GM19468 (cell line): ENCODE results near the gene PXDN.
"Not testable (repeated sequence)": the region's sequence is repeated elsewhere in the genome, so short reads cannot be mapped to it uniquely, and the experiment has no call there.

Experiments used
- ATAC-seq: cut with Tn5 transposase; IDR thresholded peaks from one replicate; pipeline ENCODE4 v1.9.1; 2021; ENCODE audit warnings: mild to moderate bottlenecking, moderate library complexity, moderate number of reproducible peaks; ENCODE audit not compliant: unreplicated experiment; ENCODE audit errors: extremely low read depth

Gene PXDN, protein sequence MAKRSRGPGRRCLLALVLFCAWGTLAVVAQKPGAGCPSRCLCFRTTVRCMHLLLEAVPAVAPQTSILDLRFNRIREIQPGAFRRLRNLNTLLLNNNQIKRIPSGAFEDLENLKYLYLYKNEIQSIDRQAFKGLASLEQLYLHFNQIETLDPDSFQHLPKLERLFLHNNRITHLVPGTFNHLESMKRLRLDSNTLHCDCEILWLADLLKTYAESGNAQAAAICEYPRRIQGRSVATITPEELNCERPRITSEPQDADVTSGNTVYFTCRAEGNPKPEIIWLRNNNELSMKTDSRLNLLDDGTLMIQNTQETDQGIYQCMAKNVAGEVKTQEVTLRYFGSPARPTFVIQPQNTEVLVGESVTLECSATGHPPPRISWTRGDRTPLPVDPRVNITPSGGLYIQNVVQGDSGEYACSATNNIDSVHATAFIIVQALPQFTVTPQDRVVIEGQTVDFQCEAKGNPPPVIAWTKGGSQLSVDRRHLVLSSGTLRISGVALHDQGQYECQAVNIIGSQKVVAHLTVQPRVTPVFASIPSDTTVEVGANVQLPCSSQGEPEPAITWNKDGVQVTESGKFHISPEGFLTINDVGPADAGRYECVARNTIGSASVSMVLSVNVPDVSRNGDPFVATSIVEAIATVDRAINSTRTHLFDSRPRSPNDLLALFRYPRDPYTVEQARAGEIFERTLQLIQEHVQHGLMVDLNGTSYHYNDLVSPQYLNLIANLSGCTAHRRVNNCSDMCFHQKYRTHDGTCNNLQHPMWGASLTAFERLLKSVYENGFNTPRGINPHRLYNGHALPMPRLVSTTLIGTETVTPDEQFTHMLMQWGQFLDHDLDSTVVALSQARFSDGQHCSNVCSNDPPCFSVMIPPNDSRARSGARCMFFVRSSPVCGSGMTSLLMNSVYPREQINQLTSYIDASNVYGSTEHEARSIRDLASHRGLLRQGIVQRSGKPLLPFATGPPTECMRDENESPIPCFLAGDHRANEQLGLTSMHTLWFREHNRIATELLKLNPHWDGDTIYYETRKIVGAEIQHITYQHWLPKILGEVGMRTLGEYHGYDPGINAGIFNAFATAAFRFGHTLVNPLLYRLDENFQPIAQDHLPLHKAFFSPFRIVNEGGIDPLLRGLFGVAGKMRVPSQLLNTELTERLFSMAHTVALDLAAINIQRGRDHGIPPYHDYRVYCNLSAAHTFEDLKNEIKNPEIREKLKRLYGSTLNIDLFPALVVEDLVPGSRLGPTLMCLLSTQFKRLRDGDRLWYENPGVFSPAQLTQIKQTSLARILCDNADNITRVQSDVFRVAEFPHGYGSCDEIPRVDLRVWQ (N-terminal part only)

DNA sequence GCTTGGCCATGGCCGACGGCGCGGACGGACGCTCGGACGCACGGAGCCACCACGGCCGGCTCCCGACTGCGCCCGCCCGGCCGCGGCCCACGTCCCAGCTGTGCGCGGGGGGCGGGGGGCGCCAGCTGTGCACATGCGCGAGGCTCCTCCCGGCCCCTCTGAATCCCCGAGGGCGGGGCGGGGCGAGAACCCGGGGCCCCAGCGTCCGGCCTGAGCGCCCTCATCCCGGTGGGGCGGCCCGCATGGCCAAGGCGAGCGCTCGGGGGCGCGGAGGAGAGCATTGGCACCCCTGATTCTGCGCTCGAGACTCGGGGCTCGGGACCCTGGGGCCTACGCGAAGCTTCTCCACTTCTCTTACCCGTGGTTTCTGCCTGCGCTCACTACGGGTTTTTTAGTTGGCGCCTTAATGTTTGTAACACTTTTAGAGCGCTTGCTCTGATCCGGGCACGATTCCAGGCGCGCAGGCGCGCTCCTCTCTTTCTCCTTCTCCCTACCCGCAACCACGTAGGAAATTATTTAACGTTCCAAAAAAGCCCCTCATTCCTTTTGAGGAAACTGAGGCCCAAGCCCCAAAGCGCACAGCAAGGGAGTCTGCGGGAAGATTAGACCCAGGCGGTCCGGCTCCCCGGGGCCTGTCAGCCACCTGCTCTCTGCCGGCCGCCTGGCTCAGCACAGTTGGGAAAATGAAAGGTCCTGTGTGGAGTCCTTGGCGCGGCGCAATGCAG is at the start of gene PXDN:
TSS of gene PXDN (minus strand) at position 70 of the 725 bp plus-strand sequence. CDS start at position 10, 60 bp downstream.
- no peak for ATAC-seq

DNA sequence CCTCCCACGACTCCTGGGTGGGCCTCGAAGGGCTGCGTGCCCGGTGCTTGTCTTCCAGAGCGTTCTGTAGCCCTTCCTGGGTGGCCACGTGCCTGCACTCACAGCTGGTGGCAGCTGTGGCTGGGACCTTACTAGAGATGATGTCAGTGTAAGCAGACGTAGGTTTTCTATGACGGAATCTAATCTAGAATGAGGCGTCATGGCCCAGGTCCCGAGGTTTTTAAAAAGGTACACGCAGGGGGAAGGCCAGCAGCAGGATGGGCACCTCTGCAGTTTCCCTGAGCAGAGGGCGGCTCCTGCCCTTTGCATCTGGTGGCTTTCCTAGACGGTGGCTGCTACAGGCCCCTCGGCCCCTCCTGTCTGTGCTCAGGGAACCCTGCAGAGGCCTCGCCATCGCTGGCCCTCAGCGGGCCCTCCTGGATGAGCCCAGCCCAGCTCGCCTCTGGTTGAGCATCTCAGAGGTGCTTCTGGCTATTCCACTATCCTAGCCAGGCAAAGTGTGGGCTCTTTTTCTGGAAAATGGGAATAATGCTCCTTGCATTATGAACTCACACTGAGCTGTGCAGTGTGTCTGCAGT is 49.6 kb upstream of the PXDN start:
- ATAC-seq = no peak

DNA sequence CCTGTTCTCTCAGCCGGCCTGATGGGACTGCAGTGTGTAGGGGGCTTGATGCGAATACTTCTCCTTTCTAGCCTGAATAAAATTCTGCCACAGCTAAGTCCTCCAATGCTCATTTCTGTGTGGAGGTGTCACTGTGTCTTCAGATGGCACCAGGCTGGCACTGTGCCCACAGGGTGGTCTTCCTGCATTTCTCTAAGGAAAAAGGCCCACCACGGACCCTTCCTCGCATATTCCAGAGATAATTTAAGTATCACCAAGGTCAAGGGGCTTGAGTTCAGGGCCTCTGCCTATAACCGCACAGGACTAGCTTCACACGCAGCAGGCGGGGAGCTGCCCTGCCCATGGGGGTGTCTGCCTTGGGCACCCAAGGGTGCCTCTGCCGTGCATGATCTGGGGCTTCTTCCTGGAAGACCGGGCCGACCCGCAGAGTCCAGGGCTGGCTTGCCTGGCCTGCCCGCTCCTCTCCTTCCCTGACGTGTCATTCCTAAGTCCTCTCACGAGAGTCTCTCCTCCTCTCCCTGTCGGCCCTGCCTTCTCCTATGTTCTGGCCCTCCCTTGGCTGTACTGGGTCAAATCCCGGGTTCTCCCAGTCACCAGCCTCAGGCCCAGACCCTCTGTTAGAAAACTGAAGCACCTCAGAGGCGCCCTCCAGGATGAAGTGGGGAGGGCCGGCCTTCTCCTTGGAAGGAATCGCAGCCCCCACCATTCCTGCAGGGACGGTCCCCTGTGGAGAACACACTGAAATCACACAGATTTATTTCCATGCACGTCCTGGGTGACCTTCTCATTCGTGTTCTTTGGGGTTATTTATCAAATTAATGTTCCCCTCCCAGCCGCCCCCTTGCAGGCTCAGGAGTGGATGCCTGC is 48.9 kb upstream of the PXDN start:
- ATAC-seq = no peak

DNA sequence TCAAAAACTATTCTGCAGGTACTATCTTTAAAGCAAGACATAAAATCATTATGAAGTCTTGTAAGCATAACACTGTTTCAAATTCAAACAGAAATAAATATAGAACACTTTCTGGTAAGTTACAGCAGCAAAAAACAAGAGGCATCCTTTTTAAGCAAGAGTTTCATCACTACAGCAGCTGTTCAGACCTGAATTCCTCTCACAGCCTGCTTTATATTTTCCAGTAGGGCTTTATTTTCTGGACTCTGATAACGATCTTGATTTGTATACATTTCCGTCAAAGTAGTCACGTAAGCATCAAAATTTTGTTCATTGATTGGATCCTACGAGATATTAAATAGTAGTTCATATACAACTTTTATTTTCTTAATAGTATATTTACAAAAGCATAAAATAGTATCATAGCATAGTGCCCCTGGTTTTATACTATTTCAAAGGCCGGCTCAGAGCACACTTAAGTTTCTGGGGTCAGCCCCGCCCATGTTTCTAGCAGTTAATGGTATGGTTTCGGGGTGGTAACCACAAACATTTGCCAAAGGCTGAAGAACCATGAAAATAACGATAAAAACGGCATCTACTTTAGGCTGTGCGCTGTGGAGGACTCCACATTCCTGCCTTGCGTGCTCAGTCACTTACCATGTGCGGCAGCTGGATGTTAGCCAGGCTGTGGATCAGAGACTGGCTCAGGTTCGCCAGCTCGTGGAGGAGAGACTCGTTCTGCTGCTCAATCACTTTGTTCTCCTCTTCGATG is 47.5 kb upstream of the PXDN start:
- no peak for ATAC-seq

DNA sequence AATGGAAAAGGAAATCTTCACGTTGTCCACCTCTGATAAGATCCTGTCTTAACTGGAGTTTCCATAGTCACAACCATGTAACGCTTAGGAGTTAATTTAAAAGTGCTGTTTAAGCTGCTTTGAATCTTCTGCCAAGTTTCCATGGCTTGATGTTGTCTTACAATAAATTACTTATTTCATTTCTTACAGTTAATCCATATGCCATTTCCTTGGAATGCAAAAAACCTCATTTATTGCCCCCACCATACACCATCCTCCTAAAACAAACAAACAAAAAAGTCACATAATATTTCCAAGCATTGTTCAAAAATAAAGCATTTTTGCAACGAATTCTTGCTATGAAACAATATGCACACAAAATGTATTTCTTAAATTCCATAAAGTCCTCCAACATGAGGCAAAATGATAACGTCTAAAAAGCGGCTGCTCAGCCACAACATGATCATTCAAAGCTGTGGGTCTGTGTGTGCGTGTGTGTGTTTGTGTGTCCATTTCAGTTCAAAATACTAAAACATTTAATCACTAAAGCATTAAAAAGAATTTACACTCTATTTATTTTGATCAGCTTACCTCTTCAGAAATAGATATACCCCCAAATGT is 46.8 kb upstream of the PXDN start:
- ATAC-seq = no peak

DNA sequence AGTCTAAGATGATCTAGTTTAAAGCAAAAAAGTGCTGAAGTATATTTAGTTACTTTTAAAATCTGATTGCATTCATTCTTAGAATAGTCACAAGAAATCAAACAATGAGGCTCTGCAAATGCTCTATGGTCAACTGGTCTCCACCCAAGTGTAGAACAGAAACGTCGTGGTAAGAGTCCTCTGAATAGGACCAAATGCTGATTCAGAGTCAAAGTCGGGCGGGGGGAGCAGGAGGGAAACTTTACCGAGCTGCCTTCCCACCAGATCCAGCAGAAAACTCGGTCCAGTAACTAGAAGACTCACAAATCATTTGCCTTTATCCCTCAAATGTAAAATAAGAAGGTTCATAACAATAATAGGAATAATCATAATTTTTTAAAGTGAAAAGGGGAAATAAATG is 46.2 kb upstream of the PXDN start:
- no peak for ATAC-seq

DNA sequence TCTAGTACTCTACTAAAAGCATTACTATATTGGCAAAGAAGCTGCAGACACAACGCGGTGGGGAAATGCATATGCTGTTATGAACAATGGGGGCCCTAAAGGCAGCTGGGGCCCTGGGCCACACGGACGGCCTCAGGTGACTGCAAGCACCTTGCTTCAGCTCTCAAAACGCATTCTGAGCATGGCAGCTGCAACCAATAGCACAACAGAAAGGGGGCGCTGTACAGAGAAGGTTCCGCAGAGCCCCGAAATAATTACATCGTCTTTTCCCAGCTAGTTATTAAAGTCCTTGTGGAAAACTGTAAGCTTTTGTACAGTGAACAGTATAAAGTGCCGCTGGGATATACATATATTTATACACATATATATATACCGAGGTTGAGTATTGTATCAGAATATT is 45.3 kb upstream of the PXDN start:
- no peak for ATAC-seq

DNA sequence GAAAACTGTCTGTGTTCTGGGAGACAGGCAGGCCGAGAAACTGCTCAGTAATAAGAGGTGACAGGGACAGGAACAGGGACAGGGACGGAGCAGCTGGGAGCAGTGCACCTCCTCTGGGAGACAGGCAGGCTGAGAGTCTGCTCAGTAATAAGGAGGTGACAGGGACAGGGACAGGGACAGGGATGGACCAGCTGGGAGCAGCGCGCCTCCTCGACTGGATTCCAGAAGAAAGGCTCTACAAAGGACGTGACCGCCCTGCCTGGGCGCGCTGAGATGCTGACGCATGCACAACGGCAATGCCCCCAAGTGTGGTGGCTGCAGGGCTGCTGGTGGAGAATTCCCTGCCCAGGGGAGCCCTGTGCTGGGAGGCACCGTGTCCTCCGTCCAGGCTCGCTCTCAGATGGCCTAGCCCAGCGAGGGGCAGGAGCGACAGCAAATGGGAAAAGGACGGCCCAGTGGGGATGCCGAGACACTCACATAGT is 44.2 kb upstream of the PXDN start:
- ATAC-seq = no peak

DNA sequence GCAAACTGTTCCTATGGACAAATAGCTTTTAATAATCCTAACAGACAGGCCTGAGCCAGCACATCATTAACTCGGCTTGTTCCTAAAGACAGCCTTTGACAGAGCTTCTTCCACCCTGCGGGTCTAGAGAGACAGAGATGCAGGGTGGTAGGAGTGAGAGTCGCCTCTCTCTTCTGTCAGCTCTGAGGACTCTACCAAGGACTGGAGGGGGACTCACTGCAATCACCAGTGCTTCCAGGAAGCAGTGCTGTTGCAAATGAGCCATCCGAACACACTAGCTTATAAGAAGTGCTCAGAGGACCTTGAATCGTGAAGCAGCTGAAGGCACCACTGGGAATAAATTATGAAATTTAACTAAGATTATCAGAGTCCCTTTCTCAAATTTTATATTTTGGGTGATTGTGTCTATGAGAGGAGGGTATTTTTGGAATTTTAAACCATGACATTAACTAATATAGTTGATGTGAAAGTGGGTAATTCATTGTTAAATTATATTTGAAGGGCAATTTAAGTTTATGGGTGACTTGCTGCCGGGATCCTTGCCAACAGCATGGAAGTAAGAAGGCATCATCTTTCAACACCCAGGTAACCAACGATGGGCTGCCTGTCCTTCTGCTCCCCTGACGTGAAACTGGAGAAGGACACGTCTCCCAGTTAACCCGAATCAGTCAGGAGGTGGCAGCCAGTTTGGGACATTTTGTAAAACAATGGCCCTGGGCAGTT is 43.6 kb upstream of the PXDN start:
- ATAC-seq = no peak

DNA sequence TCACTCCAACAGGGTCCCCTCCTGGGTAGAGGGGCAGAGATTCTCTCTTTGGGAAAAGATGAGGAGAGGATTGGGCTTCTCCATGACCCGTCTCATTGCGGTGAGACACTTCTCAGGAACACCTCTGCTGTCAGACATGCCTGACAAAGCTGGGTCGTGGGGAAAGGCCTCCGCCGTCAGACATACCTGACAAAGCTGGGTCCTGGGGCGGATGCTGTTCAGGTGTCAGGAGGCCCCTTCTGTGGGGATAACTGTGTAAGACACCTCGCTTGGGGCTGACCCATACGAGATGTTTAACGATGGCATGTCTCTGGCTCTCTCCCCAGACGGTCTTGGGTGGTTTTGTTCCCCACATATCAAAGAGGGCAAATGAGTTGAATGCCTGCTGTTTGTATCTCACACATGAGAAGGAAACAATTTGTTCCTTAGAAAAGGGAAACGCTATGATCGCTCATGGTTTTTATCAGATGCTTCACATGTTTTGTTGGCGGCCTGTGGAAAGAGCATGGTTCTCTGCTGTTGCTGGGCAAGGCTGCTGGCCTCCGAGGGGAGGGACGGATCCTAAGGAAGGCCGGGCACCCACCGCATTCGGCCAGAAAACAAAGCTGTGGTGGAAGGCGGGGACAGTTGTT is 40.8 kb upstream of the PXDN start:
- ATAC-seq = no peak

DNA sequence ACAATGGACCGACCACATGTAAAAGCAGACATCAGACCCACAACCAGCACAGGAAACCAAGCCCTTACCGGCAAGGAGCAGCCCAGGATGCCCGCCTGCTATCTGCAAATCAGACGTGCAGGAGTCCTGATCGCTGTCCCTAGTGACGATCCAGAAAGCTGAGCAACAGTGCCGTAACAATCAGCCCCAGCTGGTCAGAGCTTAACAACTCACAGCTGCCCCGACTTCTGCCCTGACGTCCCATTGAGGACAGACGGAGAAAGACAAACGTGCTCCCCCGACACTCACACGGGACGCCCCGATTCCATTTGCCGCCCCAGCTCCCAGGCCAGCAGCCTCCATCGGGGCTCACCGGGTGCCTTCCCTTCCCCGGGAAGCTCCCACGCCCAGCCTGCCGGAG is 39.8 kb upstream of the PXDN start:
- no peak for ATAC-seq

DNA sequence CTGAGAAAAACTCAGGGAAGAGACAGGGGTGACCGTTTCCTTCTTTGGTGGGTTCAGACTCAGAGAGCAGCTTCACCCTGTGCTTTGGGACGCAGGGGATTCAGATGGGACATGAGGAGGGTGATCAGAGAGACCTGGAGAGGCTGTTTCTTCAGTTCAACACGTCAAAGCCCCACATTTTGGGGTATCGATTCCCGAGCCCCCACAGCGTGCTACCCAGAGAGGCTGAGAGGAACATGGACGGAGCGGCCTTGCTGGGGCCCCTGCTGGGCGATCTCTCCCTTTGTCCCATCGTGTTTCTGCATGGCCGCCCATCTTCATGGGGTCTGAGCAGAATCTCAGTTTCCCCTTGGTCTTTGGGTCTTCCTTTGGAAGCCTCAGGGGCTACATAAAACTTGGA is 38.2 kb upstream of the PXDN start:
- ATAC-seq = no peak

DNA sequence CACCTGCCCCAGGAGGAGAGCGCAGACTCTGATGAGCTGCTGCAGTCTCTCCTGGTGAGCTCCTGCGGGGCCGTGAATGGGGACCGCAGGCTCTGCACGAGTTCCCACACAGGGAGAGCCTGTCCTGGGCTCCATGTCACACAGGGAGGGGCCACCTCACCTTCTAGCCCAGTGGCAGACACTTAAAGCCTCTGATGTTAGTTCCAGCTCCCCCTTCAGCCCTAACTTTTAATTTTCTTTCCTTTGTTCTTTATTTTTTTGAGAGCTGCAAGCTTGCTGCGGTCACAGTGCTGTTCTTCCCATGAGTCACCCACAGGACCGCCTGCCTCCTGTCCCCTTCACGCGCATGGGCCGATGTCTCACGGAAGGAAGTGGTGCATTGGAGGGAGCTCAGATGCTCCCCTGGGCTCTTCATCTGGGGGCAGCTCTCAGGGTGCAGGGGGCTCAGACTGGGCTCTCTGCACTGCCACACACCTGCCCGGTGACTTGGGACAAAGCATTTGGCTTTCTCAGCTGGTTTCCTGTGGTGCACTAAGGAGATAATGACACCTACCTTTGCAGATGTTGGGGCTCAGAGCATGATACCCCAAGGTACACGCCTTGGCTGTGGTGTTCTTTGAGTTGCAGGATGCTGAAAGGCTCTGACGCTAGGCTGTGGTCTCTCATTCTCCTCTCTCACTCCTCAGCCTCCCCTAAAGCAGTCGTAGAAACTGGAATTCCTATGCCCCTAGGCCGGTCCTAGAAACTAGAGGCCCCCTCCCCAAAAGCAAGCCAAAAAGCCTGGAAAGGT is 37.2 kb upstream of the PXDN start:
- no peak for ATAC-seq

DNA sequence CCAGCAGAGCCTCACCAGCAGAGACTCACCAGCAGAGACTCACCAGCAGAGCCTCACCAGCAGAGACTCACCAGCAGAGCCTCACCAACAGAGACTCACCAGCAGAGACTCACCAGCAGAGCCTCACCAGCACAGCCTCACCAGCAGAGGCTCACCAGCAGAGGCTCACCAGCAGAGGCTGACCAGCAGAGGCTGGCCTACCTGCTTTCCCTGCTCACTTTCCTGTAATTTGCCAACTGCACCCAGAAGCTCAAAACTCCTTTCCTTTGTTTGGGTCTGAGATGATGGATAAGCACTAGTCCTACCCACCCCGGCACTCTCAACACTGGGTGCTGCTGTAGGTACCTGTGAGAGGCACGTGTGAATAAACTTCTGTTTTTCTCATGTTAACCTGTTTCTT is 36.4 kb upstream of the PXDN start:
- no peak for ATAC-seq

DNA sequence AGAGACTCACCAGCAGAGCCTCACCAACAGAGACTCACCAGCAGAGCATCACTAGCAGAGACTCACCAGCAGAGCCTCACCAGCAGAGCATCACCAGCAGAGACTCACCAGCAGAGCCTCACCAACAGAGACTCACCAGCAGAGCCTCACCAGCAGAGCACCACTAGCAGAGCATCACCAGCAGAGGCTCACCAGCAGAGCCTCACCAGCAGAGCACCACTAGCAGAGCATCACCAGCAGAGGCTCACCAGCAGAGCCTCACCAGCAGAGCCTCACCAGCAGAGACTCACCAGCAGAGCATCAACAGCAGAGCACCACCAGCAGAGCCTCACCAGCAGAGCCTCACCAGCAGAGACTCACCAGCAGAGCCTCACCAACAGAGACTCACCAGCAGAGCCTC is 35.7 kb upstream of the PXDN start:
- not testable (repeated sequence) for ATAC-seq
